CMK (cell line): ENCODE results near the gene DIAPH2.

ENCODE experiments used
- DNase-seq: peaks from one replicate; pipeline ENCODE4 v3.0.0-alpha.2; 2010; ENCODE audit warnings: low read depth

DIAPH2 gene

DNA sequence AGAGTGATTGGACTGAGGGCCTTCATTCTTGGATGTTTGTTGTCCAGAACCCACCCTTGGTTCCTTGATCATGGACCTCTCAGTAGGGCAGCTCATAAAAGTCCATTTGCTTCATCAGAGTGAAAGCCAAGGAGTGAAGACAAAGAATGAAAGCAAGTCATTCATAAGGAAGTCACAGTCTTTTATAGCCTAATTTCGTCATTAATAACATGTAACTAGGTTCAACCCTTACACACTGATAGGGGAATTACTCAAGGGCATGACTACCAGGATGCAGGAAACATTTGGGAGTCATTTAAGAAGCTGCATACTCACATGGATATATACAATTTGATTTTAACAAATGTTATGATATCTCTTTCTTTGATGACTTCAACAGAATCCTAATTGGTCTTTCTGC, 294.3 kb downstream of the DIAPH2 start:
- DNase-seq = no peak

DNA sequence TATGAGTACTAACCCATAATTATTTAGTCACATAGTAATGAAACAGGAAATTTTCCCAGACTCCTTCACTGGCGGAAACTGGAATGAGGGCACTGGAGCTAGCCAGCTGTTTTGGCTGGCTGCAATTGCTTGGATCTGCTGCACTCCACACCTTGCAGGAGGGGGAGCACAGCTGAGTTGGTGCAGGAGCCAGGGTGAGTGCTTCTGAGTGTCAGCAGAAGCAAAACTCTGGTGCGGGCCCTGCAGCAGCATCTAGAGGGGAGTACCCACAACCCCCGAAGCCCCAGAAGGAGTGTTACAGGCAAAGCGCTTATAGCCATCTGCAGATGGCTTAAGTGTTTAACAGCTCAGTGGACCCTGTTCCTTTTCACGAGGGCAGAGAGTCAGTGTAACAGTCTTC, 295.1 kb downstream of the DIAPH2 start:
- DNase-seq = no peak

DNA sequence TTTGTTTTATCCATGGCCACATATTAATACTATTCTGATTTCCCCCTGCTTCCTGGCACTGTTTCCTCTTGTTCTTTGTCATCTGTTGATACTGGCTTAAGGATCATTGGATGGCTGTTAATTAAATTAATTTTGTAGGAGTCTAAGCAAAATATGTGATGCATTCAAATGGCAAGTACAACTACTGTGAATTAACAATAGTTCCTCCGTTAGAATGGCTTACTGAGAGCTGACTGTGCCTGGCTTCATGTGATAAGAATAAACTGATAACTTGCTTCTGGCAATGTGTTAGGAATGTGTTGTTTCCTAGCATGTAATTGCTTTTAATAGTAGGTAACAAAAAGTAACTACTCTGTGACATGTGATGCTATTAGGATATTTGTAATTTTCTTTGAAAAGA, 297.5 kb downstream of the DIAPH2 start:
- DNase-seq = no peak

DNA sequence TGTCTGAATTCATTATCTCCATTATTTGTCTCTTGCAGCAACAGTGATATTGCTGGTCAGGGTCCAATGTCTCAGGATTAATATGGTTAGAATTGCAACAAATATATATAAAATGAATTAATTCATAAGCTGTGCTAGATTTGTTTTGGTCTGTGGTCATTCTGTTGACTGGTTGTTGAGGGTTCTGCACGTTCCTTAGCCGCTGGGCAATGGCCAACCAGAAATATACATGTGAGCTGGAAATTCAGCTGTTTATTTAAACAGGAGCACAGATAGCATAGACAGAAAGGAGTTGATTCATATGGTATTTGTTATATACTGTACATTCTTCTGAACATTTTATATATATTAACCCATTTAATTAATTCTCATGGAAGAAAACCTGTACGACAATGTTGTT, 299.9 kb downstream of the DIAPH2 start:
- no peak for DNase-seq

DNA sequence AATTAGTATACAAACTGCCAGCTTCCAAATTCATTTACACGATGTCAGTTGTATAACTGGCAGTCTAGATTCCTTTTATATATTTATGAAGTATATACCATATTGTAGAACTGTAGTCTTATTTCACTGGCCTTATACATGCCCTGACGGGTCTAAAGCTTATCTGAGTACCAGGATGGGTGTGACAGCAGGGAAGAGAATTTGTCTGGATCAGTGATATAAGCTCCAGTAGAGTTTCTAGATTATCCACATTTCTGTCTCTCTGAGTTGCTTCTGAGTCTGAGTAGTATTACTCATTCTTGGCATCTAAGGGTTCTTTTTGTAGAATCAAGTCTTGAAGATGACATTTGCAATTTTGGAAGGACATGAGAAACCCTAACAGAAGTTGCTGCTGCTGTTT, 300.4 kb downstream of the DIAPH2 start:
- no peak for DNase-seq

DNA sequence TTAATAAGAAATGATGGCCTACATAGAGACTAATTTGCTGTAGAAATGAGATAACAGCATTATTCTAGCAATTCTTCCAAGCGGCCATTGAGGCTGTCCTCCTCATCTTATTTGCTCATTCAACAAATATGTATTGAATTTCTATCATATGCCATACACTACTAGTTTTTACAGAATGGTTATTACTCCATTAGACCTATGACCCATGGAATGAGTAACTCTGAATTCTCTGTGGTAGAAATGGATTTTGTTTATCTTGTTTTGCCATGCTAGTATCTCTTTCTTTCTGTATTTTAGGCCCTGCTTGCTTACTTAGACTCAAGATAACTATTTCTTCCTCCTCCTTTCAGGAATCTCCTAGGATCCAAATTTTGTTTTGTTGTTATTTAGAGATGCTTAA, 302.6 kb downstream of the DIAPH2 start:
- DNase-seq = no peak

DNA sequence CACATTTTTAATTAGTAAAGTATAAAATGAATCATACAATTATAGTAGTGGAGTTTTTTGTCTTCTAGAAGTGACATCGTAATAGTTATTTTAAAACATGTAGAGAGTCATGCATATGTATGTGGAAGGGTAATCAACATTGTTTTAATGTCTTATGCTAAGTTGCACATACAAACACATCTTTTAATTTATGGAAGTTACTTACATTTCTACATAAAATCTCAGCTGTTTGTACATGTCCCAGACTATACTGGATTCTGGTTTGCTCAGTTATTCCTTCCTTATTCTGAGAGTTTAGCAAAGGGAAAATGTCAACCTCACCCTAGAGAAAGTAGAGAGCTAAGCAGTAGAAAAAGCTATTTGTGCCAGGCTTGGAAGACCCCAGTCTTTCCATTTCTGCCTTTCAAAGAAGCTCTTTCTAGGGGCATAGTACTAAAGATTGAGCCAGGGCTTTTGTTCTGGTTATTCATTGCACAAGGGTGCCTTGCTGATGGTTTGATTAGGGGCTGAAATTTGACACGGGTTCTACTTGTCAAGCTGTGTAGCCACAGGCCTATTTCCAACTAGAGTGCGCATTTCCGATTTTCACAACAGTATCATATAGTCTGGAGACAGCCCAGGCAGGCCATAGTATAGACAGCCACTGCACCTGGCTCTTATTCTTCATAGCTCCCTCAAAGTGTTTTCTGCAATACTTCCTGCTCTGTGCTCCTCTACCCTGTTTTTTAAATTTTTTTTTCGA, 305.4 kb downstream of the DIAPH2 start:
- no peak for DNase-seq

DNA sequence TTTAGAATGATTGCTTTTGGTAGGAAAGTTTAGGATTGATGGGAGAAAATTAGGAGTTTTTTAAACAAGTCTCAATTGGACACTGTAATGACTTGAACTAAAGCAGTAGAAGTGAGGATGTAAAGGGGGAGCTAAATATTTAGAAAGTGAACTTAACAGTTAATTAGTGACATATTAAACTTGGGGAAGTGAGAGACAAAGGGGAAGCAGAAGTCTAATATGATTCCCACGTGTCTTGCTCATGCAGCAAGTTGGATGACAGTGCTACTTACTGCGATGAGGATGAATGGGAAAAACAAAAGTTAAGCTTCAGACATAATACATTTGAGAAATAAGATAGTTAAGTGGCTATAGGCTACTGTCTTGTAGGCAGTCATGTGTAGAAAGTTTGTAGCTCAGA, 309.5 kb downstream of the DIAPH2 start:
- no peak for DNase-seq

DNA sequence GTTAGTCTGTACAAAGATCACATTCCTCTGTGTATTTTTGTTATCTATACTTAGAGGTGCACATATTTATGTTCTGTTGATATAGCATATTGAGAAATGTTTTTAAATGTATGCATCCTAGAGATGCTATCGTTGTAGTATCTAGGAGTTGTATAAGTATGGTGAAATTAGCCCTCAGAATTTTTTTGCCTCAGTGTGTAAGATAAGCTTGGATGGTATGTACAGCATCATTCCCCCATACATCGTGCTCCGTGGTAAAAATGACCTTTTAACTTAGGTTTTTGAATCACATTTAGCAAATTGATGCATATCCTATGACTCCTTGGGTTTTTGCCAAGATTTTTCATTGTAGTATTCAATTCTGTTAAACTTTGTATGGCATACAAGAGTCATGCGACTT, 312.6 kb downstream of the DIAPH2 start:
- DNase-seq = no peak

DNA sequence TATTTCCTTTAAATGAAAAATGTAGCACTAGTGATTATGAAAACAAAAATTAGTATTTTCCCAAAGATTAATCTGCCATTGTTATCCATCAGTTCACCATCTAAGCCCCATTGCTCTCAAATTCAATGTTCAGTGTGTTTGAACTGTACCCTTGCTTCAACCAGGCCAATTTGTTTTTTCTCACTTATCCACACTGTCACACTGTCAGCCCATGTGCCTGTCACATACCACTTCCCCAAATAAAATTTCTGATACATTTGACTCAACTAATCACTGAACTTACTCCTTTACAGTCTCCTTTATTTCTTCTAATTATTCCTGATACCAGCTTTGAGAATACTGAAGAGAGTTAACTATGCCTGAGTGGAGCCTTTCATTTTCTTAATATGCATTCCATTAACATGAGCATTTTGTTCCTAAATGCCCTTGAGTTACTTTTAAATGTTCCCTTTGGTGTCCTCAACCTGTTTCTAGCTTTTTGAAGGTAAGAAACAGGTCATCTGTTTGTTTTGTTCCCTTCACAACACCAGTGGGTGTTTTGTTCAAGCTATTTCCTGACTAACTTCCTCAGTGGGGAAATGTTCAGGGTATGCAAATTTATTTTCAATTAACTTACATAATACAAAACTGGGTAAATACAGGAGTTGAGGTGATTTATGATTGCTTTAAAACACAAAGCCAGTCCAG, 316.2 kb downstream of the DIAPH2 start:
- no peak for DNase-seq

DNA sequence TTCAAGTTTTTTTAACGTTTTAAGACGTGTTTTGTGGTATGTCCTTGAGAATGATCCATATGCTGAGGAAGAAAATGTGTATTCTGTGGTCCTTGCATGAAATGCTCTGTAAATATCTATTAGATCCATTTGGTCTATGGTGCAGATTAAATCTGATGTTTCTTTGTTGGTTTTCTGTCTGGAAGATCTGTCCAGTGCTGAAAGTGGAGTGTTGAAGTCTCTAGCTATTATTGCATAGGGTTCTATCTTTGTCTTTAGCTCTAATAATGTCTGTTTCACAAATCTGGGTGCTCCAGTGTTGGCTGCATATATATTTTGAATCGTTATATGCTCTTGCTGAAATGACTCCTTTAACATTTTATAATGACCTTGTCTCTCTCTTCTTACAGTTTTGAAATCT, 321.5 kb downstream of the DIAPH2 start:
- DNase-seq = no peak

DNA sequence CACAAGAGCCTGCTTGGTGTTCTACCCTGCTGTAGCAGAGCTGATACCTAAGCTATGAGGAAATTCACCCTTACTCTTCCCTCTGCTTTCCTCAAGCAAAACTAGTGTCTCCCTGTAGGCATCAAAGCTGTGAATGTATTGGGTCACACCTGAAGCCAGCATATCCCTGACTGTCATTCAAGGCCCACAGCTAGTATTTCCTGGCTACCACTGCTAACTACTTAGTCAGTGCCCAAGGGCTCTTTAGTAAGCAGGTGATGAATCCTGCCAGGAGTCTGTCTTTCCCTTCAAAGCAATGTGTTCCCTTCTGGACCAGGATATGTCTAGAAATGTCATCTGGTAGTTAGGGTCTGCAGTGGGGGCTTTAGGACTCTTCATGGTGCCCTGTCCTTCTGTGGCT, 324.7 kb downstream of the DIAPH2 start:
- no peak for DNase-seq

DNA sequence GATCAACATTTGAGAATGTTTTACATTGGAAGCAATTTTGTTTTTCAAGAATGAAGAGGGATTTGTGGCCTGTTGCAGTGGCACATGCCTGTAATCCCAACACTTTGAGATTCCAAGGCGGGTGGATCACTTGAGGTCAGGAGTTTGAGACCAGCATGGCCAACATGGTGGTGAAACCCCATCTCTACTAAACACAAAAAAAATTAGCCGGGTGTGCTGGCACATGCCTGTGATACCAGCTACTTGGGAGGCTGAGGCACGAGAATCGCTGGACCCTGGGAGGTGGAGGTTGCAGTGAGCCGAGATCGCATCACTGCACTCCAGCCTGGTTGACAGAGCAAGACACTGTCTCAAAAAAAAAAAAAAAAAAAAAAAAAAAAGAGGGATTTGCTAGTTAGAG, 326.9 kb downstream of the DIAPH2 start:
- no peak for DNase-seq

DNA sequence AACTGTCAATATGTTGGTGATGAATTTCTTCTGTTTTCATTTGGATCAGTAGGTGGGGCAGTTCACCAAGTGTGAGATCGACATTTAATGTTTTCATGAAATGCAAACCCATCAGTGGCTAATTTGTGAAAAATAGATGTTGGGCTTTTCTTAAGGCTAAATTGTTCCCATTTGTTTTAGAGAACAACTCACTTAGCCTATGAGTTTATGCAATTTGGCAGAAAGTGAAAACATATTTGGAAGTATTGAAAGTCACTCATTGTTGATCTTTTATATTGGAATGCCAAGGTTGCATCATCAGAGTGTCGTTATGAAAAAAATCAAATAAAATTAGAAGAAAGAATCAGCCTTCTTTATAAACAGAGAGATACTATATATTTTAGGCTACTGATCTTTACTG, 331.5 kb downstream of the DIAPH2 start:
- no peak for DNase-seq

DNA sequence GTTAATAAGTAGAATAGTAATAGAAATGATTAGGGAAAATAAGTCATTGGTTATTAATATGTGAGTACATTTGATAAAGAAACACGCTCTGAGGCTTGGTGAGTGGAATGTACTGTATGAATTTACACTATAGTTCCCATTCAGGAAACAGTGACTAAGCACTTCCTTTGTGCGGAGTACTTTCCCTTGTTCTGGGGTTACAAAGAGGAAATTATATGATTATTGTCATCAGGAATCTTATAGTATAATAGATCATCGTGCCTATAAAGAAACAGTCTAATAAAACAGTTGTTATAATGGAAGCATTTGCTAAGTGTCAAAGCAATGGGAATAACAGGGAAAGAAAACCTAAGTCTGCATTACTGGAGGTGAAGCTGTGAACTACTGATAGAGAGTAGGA, 337.0 kb downstream of the DIAPH2 start:
- DNase-seq = no peak

DNA sequence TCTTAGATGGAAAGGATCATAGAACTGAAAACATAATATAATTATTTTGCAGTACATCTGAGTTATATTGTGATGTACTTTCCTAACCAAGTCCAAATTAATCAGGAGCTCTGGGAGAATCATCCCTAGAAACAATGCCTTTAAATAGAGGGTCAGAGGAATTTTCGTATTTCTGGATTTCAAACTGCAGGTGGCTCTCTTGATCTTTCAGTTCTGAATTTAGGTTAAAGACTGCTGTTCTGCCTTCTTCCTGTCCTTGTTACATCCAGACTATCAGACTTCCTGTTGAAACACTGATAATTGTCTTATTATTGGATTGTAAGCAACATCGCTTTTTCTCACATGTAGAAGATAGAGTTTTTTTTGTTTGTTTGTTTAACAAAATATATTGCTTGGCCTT, 341.8 kb downstream of the DIAPH2 start:
- no peak for DNase-seq

DNA sequence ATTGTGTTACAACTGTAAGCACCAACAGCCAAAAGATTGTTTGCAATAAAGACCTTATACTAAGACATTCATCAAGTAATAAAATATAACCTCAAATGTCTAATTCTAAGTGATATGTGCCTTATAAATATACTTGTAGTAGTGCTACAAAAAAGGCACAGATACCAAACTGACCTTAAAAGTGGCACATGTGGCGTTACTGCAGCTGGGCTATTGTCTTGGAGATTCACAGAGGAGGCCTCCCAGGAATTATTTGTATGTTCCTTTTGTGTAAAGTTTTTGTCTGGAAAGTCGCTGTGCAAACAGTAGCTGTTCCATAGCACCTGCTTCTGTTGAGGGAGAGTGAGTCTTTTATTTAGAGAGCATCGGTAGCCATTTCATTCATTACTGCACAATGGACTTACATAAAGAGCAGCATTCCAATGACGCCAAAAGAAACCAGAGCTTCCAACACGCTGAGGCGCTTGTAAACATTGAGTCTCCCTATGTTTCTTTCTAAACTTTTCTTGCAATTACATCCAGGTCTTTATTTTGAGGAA, 342.8 kb downstream of the DIAPH2 start:
- DNase-seq = no peak

DNA sequence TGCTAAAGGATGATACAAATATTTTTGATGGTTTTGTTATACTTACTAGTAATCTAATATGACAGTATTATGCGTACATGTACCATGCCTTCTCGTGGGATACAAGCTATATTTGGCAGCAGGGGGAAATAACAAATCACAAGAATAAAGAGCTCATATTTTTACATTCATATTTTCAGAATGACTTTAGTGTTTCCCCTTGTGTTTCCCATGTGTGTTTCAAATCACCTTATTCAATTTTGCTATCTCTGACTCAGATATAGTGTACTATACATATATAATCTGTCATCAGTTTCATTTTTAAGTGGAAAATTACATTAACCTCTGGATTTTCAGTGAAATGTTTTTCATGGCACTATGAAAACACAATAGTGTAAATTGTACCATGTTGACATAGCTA, 345.8 kb downstream of the DIAPH2 start:
- DNase-seq = no peak

DNA sequence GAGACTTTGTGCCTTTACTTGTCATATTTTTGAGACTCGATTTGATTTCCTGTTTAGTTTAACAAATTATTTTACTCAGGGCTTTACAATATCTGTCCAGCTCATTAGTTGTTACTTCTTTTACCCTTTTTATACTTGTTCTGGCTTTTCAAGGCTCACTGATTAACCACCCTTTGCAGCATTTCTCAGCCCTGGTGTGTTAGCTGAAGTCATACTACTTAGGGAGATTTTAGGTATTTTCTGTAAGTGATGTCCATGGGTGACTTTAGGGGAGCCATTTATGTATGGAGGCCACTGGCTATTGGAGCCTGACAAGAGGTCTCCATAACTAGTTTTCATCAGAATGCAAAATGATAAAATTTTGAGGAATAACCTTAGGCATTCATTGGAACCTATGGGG, 346.3 kb downstream of the DIAPH2 start:
- no peak for DNase-seq

DNA sequence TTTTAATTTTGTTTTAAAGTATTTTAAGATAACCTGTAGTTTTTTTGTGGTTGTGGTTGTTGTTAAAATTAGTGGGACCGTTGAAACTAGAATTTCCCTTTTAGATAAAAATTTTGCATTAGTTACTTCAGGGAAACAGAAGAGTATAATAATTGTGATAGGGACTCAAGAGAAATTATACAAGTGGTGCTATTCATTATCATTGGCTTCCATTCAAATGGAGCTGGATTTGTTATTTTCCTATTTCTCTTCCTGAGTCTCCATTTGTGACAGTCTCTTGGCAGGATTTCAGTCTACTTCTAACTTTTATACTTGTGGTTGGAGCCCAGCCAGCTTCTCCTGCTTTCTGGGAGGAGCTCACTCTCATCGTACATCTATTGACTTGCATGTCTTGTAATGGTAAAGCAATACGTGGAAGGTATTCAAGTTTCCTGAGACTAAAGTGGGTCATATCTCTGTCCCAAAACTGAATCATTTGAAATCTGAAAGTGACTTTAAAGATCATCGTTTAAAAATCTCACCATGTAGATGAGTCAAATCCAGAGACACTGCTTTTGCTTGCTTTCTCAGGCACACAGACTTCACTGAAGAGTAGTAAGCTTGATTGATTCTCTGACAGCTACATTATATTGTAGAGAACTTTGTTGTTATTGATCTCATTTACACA, 354.9 kb downstream of the DIAPH2 start:
- no peak for DNase-seq

DNA sequence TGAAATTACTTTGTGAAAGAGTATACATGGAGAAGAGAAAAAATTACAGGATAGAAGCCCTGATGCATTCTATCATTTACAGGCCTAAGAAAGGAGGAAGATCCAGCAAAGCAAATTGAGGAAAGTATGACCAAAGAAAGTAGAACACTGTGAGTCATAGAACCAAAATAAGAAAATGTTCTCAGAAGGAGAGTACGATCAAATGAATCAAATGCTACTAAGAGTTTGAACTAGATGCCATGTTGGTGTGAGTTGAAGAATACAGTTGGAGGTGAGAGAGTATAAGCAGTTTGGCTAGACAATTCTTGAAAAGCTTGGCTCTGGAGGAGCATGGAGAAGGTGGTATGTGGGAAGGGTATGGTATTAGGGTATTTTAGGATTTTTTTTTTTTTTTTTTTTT, 360.8 kb downstream of the DIAPH2 start:
- DNase-seq = no peak

DNA sequence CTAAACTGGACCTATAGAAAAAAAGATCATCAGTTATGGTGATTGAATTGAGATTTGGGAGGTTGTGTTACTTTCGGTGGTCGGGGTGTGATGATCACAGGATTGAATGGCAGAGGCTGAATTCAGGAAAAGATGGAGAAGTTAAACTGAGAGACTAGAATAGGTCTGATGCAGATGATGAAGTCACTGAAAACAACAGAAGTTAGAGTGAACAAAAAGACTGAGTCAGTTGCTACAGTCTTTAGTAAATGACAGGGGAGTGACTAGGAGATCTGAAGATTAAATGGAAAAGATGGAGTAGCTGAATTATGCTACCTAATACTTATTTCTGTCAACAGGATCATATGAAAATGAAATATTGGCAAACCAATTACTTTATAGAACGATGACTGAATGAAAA, 362.2 kb downstream of the DIAPH2 start:
- no peak for DNase-seq

DNA sequence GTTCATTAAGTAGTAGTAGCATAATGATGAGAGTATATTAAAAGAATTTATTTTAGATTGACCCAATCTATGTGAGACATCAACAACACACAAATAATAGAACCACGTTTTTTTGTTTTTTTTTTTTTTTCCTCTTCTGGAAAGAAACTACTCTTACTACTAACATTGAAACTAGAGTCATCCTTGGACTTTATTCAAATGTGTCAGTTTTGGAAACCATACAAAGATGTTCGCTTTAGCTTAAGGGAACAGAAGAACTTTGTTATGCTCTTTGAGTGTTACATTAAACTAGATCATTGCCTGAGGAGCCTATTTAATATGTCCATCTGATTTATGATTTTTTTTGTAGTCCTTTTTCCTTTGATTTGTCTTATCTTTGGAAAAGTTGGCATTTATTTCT, 365.8 kb downstream of the DIAPH2 start:
- no peak for DNase-seq
